Measurements from ENCODE around the gene CPED1.

GRCh38 chr7:120959929-120960484 lies 28.5 kb upstream of the CPED1 start:
- TF ChIP-seq, protein P1, sequence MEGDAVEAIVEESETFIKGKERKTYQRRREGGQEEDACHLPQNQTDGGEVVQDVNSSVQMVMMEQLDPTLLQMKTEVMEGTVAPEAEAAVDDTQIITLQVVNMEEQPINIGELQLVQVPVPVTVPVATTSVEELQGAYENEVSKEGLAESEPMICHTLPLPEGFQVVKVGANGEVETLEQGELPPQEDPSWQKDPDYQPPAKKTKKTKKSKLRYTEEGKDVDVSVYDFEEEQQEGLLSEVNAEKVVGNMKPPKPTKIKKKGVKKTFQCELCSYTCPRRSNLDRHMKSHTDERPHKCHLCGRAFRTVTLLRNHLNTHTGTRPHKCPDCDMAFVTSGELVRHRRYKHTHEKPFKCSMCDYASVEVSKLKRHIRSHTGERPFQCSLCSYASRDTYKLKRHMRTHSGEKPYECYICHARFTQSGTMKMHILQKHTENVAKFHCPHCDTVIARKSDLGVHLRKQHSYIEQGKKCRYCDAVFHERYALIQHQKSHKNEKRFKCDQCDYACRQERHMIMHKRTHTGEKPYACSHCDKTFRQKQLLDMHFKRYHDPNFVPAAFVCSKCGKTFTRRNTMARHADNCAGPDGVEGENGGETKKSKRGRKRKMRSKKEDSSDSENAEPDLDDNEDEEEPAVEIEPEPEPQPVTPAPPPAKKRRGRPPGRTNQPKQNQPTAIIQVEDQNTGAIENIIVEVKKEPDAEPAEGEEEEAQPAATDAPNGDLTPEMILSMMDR (IDR thresholded peaks at IDR 0.05) = no peak
- TF ChIP-seq POLR2A (IDR thresholded peaks at IDR 0.05) = no peak

Measured in vagina (tissue), 2 donors.